ENCODE measurements around the gene SYTL5.
A peak's percentile ranks its signal among the peaks of the same experiment; 100 is the strongest.

The SYTL5 gene

GRCh38 chrX:38099688-38100087 is 93.3 kb downstream of the SYTL5 start:
- no peak for DNase-seq

GRCh38 chrX:38102240-38102639 is 95.9 kb downstream of the SYTL5 start:
- no peak for DNase-seq

DNA sequence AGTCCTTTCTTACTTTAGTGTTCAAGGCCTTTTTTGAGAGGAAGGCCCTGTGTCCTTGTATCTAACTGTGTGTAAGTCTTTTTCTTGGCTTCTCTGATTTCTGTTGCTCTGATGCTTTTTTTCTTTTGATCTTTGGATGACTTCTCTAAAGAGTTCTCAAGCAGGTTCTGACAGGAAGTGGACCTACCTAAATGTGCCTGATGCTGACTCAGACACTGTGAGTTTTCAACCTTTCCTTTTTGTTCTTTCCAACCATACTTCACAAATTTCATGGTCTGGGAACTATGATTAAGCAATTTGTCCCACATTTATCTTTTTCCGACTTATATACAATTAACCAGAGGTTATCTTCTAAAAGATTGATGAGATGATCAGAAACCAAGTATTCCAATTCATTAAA is 96.5 kb downstream of the SYTL5 start:
- no peak for DNase-seq

GRCh38 chrX:38103857-38104812 is 97.8 kb downstream of the SYTL5 start:
- no peak for DNase-seq

- no peak for DNase-seq
Measured at GRCh38 chrX:38105216-38105725, 98.9 kb downstream of the SYTL5 start.

DNA sequence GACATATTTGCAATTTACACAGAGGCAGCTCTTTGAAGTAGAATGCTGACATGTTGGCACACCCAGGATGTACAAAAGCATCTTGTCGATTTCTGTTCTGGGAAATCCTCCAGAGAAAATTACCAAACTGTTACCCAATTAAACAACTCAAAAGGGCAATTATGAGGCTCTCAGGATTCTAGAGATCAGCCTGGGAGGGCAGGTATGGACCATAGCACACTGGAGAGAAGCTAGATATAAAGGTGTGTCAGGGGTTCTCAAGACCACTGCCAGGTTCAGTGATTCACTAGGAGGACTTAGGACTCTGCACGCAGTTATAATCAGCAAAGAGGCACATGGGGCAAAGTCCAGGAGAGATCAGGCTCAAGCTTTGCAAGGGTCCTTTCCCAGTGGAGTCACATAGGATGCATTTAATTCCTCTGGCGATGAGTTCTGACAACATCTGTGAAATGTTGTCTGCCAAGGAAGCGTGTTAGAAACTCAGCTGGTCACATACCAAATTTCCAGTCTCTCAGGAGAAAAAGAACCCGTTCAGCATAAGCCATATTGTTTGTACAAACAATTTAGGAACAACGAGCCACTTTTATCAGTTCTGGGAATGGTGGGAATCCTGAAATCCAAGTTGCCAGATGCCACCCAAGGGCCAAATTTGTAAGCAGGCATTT is 100.8 kb downstream of the SYTL5 start:
- no peak for DNase-seq

DNA sequence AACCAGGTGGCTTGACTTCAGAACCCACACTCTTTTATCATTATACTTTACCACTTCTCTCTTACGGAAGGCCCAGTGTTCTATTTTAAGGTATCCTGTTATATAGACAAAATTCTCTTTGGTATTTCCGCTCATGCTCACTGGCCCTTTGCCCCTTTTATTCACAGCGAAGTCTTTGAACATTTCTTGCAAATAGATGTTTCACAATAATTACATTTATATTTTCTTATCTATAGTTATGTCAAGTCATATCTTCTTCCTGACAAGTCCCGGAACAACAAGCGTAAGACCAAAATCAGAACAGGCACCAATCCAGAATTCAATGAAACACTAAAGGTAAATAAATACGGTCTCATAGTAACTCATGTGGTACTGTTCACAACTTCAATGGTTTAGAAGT is 102.0 kb downstream of the SYTL5 start:
- DNase-seq, result no peak

DNA sequence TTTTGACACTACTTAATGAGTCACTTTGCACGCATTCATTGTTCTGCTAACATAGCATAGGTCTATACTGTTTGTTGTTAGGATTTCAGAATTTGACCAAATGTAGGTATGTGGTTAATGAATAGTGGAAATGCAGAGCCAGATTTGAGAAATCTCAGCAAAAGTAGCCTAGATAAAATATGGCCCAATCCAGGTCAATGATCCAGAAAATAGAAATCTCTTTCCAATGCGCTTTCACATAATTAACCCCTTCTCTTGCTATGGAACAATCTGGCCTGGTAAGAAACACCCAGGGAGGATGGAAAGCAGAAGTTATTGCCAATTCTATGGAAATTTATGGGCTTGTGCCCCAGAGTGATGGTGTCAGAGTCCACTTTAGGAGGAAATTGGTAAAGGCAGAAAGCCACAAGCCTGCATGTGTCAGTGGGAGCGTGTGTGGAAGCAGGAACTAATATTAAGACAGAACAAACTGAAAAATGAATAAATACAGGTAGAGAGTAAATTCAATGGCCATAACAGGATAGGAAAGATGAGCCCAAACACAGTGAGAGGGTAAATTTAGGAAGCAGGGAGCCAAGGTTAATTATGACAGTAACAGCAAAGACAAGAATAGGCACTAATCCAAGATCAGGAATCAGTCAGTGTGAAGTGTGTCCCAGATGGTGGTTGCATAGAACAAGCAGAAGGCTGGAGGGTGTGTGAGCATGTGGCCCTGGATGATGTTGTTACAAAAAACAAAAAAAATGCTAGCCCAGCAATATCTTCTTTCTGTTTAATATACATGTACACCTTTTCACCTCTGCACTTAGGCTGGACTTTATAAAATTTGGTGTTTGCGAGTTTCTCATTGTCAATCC is 102.9 kb downstream of the SYTL5 start:
- no peak for DNase-seq

DNA sequence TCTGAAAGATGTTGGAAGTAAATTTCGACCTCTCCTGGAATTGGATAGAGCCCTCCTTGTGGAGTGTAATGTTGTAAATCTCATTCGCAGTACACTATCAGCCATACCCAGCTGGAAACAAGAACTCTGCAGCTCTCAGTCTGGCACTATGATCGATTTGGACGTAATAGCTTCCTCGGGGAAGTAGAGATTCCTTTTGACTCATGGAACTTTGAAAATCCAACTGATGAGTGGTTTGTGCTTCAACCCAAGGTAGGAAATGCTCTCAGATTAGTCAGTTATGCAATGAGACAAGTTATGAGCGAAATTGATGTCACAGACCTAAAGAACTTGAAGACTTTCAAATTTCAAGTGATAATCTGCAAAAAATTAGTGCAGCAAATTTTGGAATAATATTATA is 103.9 kb downstream of the SYTL5 start:
- no peak for DNase-seq

DNA sequence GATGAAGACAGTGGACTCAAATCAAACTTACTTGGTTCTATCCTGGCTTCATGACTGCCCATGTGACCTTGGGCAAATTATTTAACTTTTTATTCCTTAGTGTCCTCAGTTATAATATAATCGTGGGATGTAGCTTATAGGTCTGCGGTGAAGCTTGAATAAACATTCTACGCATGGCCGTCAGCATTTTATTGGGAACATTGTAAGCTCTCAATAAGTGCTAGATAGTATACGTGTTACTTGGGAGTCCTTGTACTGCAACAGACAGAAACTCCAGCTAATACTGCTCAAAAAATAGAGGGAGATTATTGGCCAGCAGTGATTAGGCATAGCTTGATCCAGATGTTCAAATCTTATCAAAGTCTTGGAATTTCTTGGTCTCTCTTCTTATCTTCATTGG is 104.8 kb downstream of the SYTL5 start:
- DNase-seq, result no peak

- peak; percentile 66 for DNase-seq
Measured at GRCh38 chrX:38112566-38112965, 106.2 kb downstream of the SYTL5 start.

DNA sequence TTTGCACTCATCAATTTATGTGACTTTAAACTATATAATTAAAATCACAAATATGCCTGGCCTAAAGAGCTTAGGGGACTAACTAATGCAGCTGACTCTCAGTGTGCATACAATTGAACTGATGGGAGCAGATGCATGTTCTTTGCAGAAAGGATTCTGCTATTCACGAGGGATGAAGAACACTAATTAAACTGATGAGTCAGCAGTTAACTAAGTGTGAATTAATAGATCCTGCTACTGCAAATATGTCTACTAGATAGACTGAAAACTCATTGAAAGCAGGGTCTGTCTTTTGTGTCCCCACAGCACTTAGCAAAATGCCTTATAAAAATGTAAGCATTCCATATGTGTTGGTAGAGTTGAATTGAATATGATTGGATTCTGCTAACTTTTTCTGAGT is 110.4 kb downstream of the SYTL5 start:
- DNase-seq, result no peak

DNA sequence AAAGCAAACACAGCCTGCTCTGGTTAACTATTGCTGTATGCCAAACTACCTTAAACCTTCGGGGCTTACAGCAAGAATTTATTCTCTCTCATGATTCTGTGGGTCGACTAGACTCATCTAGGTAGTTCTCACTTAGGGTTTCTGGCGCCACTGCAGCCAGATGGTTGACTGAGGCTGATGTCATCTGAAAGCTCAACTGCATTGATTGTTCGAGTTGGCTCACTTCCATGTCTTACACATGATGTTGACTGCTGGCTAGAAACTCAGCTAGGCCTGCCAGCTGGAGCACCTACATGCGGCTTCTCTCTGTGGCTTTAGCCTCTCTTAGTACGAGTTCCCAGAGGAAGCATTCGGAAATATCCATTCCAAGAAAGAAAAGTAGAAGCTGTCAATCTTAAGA is 111.1 kb downstream of the SYTL5 start:
- DNase-seq, result peak; percentile 63

DNA sequence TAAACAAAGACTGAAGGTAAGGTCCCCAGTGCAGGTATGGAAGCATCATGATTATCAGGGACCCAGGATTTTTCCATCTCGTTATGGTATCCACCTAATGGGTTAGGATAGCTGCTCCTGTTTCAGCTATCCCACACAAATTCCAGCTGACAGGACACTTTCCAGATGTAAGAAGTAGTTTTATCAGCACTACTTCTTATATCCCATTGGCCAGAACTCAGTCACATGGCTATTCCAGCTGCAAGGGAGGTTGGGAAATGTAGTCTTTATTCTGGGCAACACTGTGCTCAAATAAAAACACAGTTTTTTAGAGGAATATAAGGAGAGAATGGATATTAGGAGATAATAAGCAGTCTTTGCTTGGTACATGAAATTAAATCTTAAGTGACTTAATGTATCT is 117.6 kb downstream of the SYTL5 start:
- no peak for DNase-seq

- no peak for DNase-seq
Measured at GRCh38 chrX:38126179-38126578, 119.8 kb downstream of the SYTL5 start.

DNA sequence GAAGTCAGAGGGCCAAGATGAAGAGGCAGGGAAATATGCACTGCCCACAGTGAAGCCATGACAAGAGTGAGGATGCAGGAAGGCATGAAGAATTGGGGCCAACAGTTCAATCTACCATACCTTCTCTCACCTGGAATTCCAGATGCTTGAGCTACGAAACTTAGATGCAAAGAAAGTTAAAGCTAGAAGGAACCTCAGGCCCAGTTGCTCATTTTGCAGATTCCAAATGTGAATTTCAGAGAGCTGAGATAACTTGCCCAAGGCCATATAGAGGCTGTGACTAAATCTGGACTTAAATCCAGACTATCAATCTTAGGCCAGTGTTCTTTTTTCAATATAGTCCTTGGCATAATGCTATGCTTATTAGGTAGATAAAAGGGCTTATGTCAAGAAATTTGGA is 121.6 kb downstream of the SYTL5 start:
- DNase-seq, result no peak

DNA sequence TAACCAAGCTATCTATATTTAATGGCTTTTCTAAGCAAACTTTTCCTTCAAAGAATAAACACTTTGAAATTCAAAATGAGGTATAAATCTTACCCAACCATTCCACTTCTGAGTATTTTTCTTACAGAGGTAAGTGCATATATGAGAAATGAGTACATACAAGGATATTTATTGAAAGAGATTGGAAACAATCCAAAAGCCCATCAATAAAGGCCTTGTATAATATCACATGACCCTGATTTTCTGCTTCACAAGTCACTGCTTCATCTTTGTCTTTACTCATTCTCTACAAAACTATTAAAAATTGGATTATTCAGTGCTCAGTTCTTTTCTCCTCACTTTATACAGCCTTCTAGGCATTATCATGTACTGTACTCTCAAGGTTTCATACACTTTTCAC is 123.0 kb downstream of the SYTL5 start:
- DNase-seq, result no peak

GRCh38 chrX:38138157-38138891 is 132.0 kb downstream of the SYTL5 start:
- no peak for DNase-seq

DNA sequence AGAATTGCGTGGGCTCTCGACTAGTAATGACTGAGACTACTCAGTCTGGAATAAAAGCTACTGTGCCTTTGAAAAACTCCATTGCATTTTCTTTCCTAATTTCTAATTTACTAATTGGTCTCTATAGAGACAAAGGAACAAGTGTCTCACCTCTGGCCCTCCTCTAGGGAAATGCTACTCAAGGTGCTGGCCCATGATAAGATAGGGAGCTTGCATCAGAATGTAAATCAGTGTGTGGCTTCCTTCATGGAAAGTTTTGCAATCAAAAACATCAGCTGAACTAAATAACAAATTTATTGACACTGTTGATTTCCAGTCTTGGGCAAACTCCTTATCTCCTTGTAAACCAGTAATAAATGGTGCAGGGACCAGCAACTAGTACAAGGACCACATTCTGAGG is 132.5 kb downstream of the SYTL5 start:
- no peak for DNase-seq

DNA sequence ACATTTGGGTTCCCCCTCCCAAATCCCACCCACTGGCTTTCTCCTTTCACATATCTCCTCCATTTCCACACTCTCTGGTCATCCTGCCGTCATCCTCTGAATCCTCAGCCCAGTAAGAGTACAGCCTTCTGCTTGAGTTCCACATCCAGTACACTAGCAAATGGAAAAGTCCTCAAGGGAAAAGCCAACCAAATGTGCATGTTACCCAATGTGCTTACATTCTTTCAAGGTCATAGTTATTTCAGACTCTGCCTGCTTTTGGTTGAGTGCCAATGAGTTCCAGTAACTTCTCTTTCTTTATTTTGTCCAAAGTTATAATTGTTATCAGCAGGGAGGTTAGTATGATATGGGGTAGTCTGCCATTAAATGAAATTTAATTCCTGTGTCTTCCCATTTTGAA is 136.3 kb downstream of the SYTL5 start:
- no peak for DNase-seq

DNA sequence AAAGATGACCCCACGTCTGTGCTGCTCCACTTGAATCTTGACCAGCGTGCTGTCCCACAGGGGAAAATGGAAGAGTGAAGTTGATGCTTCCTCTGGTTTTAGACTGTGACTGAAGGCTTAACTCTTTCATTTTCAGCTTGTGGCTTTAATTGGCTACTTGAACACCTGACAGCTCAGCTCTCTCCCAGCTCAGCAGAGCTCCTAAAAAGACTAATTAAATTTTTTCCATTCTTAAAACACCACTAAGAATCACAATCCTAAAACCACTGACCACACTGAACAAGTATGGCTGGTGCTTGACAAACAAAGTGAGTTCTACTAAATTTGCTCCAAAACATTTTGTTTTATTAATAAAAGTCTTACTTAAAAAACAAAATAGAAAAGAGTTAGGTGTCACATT is 142.7 kb downstream of the SYTL5 start:
- no peak for DNase-seq

- DNase-seq, result no peak
Measured at GRCh38 chrX:38150993-38151392, 144.6 kb downstream of the SYTL5 start.

DNA sequence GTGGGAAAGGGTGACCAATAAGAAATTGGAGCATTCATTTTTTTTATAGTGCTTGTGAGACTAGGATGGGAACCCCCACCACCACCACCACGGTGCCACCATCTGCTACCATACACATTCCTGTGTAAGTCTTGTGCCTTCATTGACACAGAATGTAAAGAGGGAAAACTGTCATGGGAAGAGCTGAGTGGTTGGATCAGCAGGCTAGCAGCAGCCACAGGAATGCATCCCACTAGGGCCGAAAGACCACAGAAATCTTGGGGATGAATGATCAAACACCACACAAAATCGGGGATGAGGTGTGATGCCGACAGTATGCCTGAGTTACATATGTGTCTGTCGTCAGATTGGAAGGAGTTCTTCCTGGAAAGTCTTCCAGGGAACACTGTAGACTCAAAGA is 145.1 kb downstream of the SYTL5 start:
- no peak for DNase-seq
